Skeletal muscle cell (primary cell): ENCODE results near the gene RPL23.
A peak's percentile ranks its signal among the peaks of the same experiment; 100 is the strongest.

Experiments
- DNase-seq: peaks from one replicate; pipeline ENCODE4 v3.0.0-alpha.2; 2010; ENCODE audit warnings: low read depth
- H3K4me3 ChIP-seq: 2 replicates; pipeline ENCODE4 v1.5.1; 2011; ENCODE audit warnings: low read depth, mild to moderate bottlenecking, control low read depth, low read length, moderate library complexity

The RPL23 gene

DNA sequence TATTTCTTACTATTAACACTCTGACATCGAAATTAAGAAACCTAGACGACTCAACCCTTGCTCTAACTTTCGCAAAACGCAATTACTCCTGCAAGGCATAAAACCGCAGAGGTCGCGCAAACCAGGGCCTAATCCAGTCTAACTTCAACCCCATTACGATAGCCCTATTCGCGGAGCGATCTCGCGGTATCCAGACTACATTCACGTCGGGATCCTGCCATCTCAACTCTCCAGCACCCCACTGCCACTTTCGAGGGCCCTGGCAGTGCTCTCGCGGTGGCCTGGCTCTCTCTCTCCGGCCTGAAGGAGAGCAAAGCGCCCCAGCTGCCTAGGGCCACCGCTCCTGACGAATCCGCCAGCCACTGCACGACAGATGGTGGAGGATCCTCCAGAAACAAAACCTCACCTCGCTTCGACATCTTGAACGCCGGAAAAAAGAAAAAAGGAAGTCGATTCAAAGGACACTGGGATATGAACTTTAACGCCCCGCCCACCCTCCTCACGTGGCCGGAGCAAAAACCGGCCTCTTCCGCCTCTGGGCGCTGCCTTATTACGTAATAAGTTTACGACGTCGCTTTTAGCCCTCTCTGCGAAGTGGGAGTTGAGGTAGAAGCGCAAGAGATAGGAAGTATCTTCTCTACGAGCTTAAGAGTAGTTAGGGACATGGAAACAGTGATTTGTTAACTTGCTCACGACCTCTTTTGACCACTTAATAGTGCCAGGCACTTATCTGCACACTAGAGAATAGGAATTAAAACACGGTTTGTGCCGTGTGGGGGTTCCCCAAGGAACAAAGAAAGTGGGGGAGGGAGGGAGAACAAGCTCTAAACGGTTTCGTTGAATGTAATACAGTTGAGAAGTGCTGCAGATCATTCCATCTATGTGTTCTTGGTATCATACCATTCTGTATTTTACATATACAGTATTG lies at the start of gene RPL23:
Gene RPL23 (minus strand): TSS at position 430 of the 928 bp plus-strand sequence. CDS start 11 bp downstream, at position 419.
- peak within 1 kb of the TSS; percentile 82 for H3K4me3 ChIP-seq
- DNase-seq, result peak; percentile 84

DNA sequence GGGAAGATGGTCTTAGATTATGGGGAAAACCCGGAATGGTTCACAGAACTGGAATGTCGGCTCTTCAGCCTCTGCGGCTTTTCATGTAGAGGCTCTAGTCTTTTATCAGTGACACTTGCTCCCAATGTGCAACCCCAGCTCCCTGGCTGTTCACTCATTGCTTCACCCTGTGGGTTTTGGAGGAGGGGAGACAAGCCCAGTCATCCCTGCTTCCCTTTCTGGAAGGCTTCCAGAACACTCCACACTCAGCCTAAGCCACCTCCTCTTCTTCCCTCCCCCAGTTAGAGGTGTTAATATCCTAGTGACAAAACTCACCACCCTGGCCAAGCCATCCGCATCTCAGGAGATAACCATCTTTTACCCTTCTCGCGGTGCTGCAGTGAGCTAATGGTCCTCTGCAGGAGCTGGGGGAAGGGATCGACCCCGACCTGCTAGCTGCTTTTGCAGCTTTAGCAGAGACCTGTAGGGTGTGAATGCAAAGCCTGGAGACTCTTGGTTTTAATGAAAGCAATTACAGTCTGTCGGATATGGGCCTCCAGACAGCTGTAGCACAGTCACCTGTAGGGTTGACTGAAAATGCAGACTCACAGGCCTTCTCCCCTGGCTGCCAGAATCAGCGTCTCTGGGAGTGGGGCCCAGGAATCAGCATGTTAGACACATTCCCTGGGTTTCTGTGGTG lies 47.6 kb upstream of the RPL23 start:
- DNase-seq, result peak; percentile 85
- H3K4me3 ChIP-seq, result no peak overlapping the region

DNA sequence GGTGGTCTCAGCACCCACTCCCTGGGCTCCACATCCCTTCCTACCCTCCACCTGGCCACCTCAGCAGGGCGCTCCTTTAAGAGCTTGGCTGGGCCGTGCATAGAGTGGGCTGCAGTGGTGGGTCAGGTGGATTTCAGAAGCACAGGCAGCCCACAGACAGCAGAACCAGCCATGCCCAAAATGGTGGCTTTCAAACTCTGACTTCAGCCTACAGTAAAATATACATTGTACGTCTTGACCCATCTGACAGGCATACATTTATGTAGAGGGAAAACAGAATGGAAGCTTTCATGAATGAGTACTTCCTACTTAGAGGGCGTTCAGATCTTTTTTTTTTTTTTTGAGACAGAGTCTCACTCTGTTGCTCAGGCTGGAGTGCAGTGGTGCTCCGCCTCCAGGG lies 45.9 kb upstream of the RPL23 start:
- no peak for DNase-seq
- H3K4me3 ChIP-seq, result no peak overlapping the region

DNA sequence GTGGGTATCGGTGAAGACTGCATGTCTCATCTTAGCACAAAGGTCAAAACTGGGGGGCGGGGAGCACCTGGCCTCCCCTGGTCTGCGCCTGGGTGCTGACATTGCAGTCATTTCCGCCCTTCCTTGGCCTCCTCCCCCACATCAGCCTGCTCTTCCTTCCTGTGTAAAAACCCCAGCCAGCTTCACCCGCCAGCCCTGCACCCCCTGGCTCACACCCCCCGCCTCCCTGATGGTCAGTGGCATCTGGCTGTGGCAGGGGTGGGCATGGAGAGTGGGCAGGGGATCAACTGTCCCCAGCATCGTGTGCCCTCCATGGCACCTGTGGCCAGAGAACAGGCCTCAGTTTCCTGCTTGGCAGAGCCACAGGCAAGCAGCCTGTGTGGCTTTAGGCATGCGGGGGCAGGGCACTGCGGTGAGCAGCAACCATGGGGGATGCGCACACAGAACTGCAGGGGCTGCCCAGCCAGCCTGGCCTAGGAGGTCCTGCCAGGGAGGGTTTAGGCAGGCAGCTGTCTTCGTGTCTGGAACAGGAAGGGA lies 45.4 kb upstream of the RPL23 start:
- H3K4me3 ChIP-seq, result no peak overlapping the region
- DNase-seq, result peak; percentile 60

DNA sequence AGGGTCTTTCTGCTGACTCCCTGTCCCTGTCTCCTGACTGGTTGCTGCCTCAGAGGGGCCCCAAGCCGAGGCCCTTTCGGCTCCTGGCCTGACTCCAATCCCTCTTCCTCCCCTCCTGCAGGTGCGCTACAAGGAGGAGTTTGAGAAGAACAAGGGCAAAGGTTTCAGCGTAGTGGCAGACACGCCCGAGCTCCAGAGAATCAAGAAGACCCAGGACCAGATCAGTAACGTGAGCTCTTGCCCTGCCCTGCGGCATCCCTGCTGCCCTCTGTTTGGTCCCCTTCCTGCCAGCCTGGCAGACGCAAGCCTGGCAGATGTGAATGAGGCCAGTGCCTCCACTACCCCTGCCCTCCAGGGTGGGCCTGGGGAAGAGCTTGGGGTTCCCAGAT lies 44.8 kb upstream of the RPL23 start:
- H3K4me3 ChIP-seq, result no peak overlapping the region
- no peak for DNase-seq

DNA sequence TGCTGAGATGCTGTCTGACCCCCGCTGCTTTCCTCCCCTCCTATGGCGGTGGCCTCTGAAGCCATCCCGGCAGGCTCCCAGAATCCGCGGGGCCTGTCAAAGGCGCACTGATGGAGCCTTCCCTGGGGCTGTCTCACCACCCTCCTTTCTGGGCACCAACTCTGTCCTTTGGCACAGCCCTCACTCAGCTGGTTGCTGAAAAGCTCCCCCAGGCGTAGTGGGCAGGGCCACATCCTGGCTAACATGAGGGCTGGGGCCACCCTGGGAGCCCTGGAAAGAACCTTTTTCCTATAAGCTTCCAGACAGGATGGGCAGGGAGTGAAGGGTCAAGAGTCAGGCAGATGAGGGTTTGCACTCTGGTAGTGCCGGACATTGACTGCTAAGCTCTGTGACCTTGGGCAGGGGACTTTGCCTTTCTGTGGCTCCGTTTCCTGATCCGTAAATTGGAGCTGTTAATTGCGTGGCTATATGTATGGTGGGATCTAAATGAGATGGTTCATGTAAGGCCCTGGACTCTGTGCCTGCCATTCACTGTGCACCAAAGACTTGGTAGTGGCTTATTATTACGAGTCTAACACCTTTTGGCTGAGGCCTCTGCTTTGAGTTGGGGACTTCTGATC lies 44.3 kb upstream of the RPL23 start:
- no peak overlapping the region for H3K4me3 ChIP-seq
- no peak for DNase-seq

DNA sequence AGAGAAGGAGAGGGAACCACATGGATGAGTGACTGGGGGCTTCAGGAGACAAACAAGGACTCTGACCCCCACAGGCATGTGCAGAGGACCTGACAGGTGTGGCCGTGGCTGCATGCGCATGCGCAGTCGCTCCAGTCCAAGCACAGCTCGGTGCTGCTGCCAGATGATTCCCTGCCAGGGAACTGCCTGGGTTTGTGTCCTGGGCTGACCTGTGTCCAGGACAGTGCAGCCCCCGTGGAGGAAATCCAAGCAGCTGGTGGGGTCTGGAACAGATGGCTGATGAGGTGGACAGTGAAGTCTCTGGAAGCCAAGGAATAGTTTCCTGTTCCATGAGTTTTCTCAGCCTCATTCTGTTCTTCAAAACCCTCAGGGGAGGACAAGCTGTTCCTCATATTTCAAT lies 43.7 kb upstream of the RPL23 start:
- DNase-seq, result peak; percentile 61
- H3K4me3 ChIP-seq, result no peak overlapping the region

DNA sequence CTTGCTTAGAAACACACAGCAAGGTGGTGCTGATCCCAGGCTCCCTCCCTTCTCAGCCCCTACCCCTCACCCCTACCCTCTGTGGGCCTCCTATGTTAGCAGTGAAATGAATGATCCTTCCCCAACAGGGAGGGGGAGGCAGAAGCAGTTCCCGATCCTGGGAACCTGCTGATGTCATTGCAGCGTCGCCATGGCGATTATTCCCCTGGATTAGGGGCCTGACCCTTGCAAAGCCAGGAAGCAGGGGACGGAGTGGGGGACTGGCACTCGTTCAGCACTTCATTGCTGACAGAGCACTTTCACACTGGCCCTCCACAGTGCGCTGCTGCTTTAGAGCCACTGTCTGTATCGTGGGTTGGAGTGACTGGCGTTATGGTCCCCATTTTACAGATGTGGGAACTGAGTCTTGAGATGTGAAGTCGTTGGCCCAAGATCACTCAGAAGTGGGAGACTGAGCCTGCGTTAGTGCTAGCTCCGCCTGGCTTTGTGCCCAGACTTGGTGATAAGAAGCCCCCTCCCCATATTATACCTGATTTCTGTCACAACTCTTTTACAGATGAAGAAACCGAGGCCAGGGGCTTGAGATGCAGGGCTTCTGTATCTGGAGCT lies 42.9 kb upstream of the RPL23 start:
- H3K4me3 ChIP-seq, result no peak overlapping the region
- DNase-seq, result no peak

DNA sequence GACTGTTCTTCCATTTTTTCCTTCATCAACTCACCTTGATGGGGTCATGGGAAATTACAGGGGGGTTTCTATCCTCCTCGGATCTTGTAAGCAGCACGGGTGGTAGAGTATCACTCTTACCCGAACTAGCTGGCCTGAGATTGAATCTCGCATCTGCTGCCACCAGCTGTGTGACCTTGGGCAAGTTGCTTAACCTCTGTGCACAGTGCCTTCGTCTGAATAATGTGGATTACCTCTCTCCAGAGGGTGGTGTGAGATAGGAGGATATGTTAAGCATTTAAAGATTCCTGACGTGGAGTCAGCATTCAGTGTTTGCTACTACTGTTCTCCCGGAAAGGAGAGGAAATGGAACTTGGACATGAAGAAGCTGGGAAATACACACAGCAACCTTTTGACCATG lies 40.8 kb upstream of the RPL23 start:
- H3K4me3 ChIP-seq, result no peak overlapping the region
- no peak for DNase-seq

DNA sequence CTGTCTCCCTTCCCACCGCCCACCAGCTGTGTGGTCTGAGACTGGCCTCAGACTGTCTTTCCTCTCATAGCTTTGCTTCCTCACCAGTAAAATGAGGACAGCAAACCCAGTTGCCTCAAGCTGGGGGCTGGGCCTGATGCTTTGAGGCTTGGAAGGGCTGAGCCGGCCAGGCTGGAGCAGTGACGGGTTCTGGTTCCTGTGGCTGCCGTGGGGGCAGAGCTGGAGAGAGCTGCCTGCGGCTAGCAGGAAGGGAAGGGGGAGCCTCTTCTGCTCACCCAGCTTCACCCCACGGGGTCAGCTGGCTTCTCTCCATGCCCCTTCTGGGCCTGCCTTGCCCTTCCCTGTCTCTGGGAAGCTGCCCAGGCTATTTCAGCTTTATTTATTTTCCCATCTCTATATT lies 40.1 kb upstream of the RPL23 start:
- no peak for DNase-seq
- no peak overlapping the region for H3K4me3 ChIP-seq

DNA sequence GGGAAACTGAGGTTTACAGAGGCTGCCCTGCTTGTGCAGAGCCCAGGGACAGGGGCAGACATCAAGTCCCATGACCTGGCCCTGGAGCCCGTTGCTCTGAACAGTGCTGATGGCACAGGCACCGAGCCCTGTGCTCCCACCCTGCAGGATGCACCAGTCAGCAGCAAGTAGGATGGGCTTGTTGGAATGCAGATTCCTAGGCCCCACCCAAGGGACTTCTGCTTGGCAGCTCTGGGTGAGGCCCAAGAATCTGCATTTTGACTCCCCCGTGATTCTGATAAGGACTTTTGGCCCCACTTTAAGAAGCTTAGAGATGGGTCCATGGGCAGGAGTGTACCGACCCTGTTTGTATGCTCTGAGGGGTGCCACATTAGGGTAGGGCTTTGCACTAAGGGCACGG lies 39.6 kb upstream of the RPL23 start:
- no peak for DNase-seq
- H3K4me3 ChIP-seq, result no peak overlapping the region

DNA sequence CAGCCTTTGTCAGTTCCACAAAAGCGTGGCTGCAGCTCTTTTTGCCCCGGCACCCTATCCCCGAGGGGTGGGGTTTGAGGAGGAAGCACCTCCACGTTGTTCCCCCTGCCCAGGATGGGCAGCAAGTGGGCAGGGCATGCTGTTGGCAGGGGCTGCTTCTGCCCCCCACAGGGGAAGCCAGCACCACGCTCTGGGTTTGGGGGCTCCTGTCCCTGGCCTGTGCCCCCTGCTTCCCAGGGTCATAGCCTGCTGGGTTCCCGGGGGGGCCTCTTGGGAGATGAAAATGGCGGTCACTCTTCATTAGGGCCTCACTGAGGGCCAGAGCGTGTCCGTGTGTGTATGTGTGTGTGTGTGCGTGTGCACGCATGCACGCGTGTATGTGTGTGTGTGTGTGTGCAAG lies 39.1 kb upstream of the RPL23 start:
- no peak overlapping the region for H3K4me3 ChIP-seq
- DNase-seq, result no peak

DNA sequence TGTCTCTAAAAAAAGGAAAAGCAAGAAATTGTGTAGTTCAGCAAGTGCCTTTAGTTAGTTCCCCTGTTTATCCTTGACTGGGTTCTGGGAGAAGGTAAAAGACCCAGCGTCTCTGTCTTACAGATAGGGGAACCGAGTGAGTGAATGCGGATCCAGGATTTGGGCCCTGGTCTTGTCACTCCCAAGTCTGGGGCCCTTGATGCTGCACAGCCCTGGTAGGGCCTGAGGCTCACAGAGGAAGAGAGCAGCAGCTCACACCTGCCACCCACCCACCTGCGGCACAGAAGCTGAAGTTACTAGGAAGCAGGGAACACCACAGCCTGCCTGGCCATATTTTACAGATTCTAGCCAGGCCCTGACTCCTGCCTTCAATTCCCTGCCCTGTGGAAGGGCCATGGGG lies 38.6 kb upstream of the RPL23 start:
- H3K4me3 ChIP-seq, result no peak overlapping the region
- DNase-seq, result no peak

DNA sequence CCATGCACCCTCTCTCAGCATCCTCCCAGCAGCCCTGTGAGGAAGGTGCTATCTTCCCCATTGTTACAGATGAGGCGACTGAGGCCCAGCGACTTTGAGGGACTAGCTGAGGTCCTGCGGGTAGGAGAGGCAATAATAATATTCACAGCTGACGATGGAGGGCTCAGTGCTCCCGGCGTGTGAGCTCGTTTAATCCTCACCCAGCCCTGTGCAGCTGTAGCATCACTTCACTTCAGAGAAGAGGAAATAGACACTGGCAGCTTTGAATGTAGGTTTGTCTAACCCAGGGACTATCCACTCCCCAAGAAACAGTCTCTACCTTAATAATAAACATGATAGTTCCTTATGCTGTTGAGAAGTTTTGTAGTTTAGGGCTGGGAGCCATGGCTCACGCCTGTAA lies 37.9 kb upstream of the RPL23 start:
- no peak overlapping the region for H3K4me3 ChIP-seq
- DNase-seq, result no peak

DNA sequence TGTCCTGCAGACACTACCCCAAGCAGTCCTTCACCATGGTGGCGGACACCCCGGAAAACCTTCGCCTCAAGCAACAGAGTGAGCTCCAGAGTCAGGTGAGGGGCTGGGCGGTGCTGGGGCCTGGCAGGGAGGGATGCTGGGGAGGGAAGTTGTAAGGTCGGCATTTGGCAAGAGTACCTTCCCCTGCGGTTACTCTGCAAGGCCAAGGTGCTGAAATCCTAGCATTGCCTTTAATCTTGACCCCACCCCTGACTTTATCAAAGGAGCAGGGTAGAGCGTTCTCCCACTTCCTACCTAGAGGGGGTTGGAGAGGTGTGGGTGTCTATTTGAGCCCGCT lies 36.9 kb upstream of the RPL23 start:
- no peak for DNase-seq
- no peak overlapping the region for H3K4me3 ChIP-seq

DNA sequence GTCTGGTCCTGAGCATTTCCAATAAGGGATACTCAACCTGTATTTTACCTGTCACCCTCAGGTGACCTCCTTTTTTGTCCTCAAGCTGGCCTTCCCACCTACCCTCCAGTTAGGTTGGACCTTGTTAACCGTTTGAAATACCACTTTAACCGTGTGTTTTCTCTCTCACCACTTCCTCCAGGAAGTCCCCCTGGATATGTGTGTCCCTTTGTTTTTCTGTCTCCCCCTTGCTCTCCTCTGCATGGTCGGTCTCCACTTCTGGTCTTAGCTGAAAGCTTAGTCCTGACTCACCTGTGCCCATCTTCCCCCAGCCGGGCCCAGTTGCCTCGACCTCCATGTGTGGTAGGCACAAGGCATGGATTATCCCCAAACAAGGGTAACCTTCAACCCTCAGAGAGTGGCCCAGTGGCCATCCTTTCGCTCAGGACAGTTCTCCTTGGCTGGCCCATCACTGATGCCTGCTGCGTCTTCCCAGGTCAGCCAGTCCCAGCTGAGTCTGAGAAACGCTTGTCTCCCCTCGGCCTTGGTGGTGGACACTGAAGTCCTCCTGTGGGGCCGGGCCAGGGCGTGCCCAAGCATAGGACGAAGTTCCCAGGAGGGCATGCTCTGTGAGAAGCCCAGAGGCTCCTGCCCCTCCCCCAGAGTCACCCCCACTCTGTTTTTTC lies 36.4 kb upstream of the RPL23 start:
- DNase-seq, result no peak
- H3K4me3 ChIP-seq, result no peak overlapping the region

DNA sequence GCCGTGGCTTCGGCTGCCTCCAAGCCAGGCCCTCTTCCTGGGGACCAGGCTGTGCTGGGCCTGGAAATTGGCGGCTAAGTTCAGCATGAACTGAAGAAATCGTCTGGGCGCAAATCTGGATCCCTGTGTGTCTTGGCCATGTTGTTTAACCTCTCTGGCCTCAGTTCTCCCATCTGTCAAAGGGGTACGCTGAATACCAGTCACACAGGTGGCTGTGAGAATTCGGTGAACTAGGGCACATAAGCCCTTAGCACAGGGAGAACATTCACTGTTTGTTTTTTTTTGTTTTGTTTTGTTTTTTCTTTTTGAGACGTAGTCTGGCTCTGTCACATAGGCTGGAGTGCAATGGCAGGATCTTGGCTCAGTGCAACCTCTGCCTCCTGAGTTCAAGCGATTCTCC lies 35.3 kb upstream of the RPL23 start:
- DNase-seq, result no peak
- no peak overlapping the region for H3K4me3 ChIP-seq

DNA sequence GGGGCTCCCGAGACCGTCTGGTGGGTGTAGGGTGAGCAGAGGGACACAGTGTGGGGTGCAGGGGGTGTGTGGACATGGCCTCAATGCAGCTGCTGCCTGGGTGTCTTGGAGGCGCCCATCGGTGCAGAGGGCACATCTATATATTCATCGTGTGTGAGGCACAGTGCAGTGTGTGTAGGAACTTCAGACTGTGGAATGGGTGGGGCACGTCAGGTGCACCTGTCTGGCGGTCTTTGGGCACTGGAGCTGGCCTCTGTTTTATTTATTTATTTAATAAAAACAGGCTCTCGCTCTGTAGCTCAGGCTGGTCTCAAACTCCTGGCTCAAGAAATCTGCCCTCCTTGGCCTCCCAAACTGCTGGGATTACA lies 33.1 kb upstream of the RPL23 start:
- no peak overlapping the region for H3K4me3 ChIP-seq
- no peak for DNase-seq
